Activated T-helper 2 cell treated with anti-CD3 and anti-CD28 coated beads, Interferon-gamma antibody, Interleukin-2, Interleukin-4, amounts not matched to agents 10 μg/mL and 5 μg/mL and 100 μg/mL, durations not matched to agents 14 hours and 24 hours and 36 hours (primary cell): ENCODE data around the gene LAMTOR4. TPM values are rescaled to one million over a fixed set of nuclear protein-coding genes. Genes with fewer than 3 reads are reported as not detected.
"Not testable (repeated sequence)": the region's sequence is repeated elsewhere in the genome, so short reads cannot be mapped to it uniquely, and the experiment has no call there.

Experiments
- DNase-seq: peaks from one replicate; pipeline ENCODE4 v3.0.0; 2021; ENCODE audit warnings: low spot score
- H3K27ac Mint-ChIP-seq: one replicate; pipeline ENCODE4 v1.8.0; 2021; ENCODE audit warnings: mixed read lengths
- H3K27me3 Mint-ChIP-seq: one replicate; pipeline ENCODE4 v1.8.0; 2021; ENCODE audit warnings: low read depth, mixed read lengths
- H3K36me3 Mint-ChIP-seq: one replicate; pipeline ENCODE4 v1.8.0; 2021; ENCODE audit warnings: low read depth, mixed read lengths
- H3K4me1 Mint-ChIP-seq: one replicate; pipeline ENCODE4 v1.8.0; 2021; ENCODE audit warnings: low read depth, mixed read lengths
- H3K4me3 Mint-ChIP-seq: one replicate; pipeline ENCODE4 v1.8.0; 2021; ENCODE audit warnings: low read depth, mild to moderate bottlenecking, moderate library complexity, mixed read lengths
- H3K9me3 Mint-ChIP-seq: one replicate; pipeline ENCODE4 v1.8.0; 2021; ENCODE audit warnings: mixed read lengths
- intact Hi-C: fragments of 100-400 bp; cut with micrococcal nuclease; formaldehyde crosslinking; loops from one replicate; pipeline ENCODE4 v1.15.1; 2023
- total RNA-seq: library from RNA; stranded (reverse); gene quantifications from 2 replicates; pipeline ENCODE4 v1.2.3, GENCODE V29; 2022

LAMTOR4 gene
- total RNA-seq, 1 donor from 2014 or later: 130 TPM

GRCh38 chr7:100189061-100189460 lies 40.3 kb downstream of the LAMTOR4 start:
- peaks cover 11% of the 10 kb centered on the region for H3K36me3 Mint-ChIP-seq
- H3K4me1 Mint-ChIP-seq: peaks cover 21% of the 10 kb centered on the region
- no peak overlapping the region for H3K4me3 Mint-ChIP-seq
- DNase-seq: no peak
- H3K27ac Mint-ChIP-seq: no peak overlapping the region
- no peaks in the 10 kb centered on the region for H3K9me3 Mint-ChIP-seq
- no peaks in the 10 kb centered on the region for H3K27me3 Mint-ChIP-seq
- intact Hi-C loops: no loop called here

- Mint-ChIP-seq H3K27me3 (no peaks in the 10 kb centered on the region), H3K36me3 (peaks cover 14% of the 10 kb centered on the region), H3K9me3 (no peaks in the 10 kb centered on the region), H3K27ac (no peak overlapping the region), H3K4me3 (no peak overlapping the region), H3K4me1 (peaks cover 21% of the 10 kb centered on the region)
- intact Hi-C loops: loop anchor here (2.0 kb wide), 1 partner anchor 27 kb away; no protein-coding TSS in a partner anchor
- no peak for DNase-seq
Measured at GRCh38 chr7:100190048-100190711, 41.5 kb downstream of the LAMTOR4 start.

GRCh38 chr7:100191775-100192174 lies 43.1 kb downstream of the LAMTOR4 start:
- intact Hi-C loops: loop anchor here (2.0 kb wide), 1 partner anchor 25 kb away; no protein-coding TSS in a partner anchor
- no peak for DNase-seq
- Mint-ChIP-seq H3K36me3 (peaks cover 14% of the 10 kb centered on the region), H3K27me3 (no peaks in the 10 kb centered on the region), H3K9me3 (no peaks in the 10 kb centered on the region), H3K27ac (no peak overlapping the region), H3K4me3 (no peak overlapping the region), H3K4me1 (peaks cover 23% of the 10 kb centered on the region)

GRCh38 chr7:100192281-100192862 lies 43.7 kb downstream of the LAMTOR4 start:
- H3K9me3 Mint-ChIP-seq, H3K27ac Mint-ChIP-seq, DNase-seq, H3K4me3 Mint-ChIP-seq, H3K27me3 Mint-ChIP-seq, intact Hi-C loops: not testable (repeated sequence)
- H3K36me3 Mint-ChIP-seq: peaks cover 14% of the 10 kb centered on the region
- H3K4me1 Mint-ChIP-seq: peaks cover 23% of the 10 kb centered on the region

- no peak for DNase-seq
- no peak overlapping the region for H3K4me3 Mint-ChIP-seq
- H3K27me3 Mint-ChIP-seq: no peaks in the 10 kb centered on the region
- H3K27ac Mint-ChIP-seq: no peak overlapping the region
- H3K9me3 Mint-ChIP-seq: no peaks in the 10 kb centered on the region
- peaks cover 14% of the 10 kb centered on the region for H3K36me3 Mint-ChIP-seq
- intact Hi-C loops: no loop called here
- H3K4me1 Mint-ChIP-seq: peaks cover 23% of the 10 kb centered on the region
Measured at GRCh38 chr7:100192969-100193368, 44.3 kb downstream of the LAMTOR4 start.

GRCh38 chr7:100195222-100195621 lies 46.5 kb downstream of the LAMTOR4 start:
- Mint-ChIP-seq H3K27me3 (no peaks in the 10 kb centered on the region), H3K27ac (no peak overlapping the region), H3K36me3 (peaks cover 10% of the 10 kb centered on the region), H3K4me1 (peaks cover 24% of the 10 kb centered on the region), H3K9me3 (no peaks in the 10 kb centered on the region), H3K4me3 (no peak overlapping the region)
- no peak for DNase-seq
- intact Hi-C loops: no loop called here

- not testable (repeated sequence) for H3K27ac Mint-ChIP-seq
Measured at GRCh38 chr7:100195901-100196322, 47.2 kb downstream of the LAMTOR4 start.

GRCh38 chr7:100198266-100198665 lies 49.5 kb downstream of the LAMTOR4 start:
- H3K4me3 Mint-ChIP-seq: no peak overlapping the region

More at GRCh38 chr7:100195901-100196322, 47.2 kb downstream of the LAMTOR4 start:
- DNase-seq, H3K4me3 Mint-ChIP-seq, intact Hi-C loops, H3K36me3 Mint-ChIP-seq, H3K9me3 Mint-ChIP-seq, H3K27me3 Mint-ChIP-seq: not testable (repeated sequence)
- H3K4me1 Mint-ChIP-seq: peaks cover 22% of the 10 kb centered on the region

GRCh38 chr7:100200693-100201092 lies 52.0 kb downstream of the LAMTOR4 start:
- H3K4me1 Mint-ChIP-seq: peaks cover 8% of the 10 kb centered on the region
- no peaks in the 10 kb centered on the region for H3K27me3 Mint-ChIP-seq
- intact Hi-C loops: no loop called here
- no peak overlapping the region for H3K4me3 Mint-ChIP-seq
- peaks cover 8% of the 10 kb centered on the region for H3K36me3 Mint-ChIP-seq
- H3K27ac Mint-ChIP-seq: no peak overlapping the region
- H3K9me3 Mint-ChIP-seq: no peaks in the 10 kb centered on the region
- DNase-seq: no peak

More at GRCh38 chr7:100198266-100198665, 49.5 kb downstream of the LAMTOR4 start:
- Mint-ChIP-seq H3K9me3 (no peaks in the 10 kb centered on the region), H3K36me3 (peaks cover 2% of the 10 kb centered on the region), H3K27ac (no peak overlapping the region), H3K27me3 (no peaks in the 10 kb centered on the region), H3K4me1 (peaks cover 10% of the 10 kb centered on the region)
- DNase-seq: no peak
- intact Hi-C loops: no loop called here

Other genes starting within 250 kb of the LAMTOR4 start
- gene TRIM4, start 229.4 kb upstream of the LAMTOR4 start, total RNA-seq: 21.8 and 23.2 TPM in 2 replicates
- 0.21 TPM in 1 of 2 replicates, not detected in the other for gene GJC3, start 219.3 kb upstream of the LAMTOR4 start, total RNA-seq
- gene AZGP1, start 172.9 kb upstream of the LAMTOR4 start, total RNA-seq: not detected in 2 replicates
- 59.0 and 63.5 TPM in 2 replicates for gene ZKSCAN1, start 133.3 kb upstream of the LAMTOR4 start, total RNA-seq
- 6.1 and 7.7 TPM in 2 replicates for gene ZSCAN21, start 99.1 kb upstream of the LAMTOR4 start, total RNA-seq
- gene ZNF3, start 67.2 kb upstream of the LAMTOR4 start, total RNA-seq: 23.6 and 25.5 TPM in 2 replicates
- 116 and 119 TPM in 2 replicates for gene COPS6, start 59.9 kb upstream of the LAMTOR4 start, total RNA-seq
- 383 and 389 TPM in 2 replicates for gene MCM7, start 47.5 kb upstream of the LAMTOR4 start, total RNA-seq
- 12.2 and 16.4 TPM in 2 replicates for gene AP4M1, start 47.3 kb upstream of the LAMTOR4 start, total RNA-seq
- gene TAF6, start 29.6 kb upstream of the LAMTOR4 start, total RNA-seq: 68.1 and 76.9 TPM in 2 replicates
- 17.0 and 19.1 TPM in 2 replicates for gene CNPY4, start 29.3 kb upstream of the LAMTOR4 start, total RNA-seq
- gene MBLAC1, start 22.0 kb upstream of the LAMTOR4 start, total RNA-seq: 2.8 and 2.9 TPM in 2 replicates
- 31.2 and 33.2 TPM in 2 replicates for gene TRAPPC14, start 9.8 kb downstream of the LAMTOR4 start, total RNA-seq
- gene GAL3ST4, start 19.7 kb downstream of the LAMTOR4 start, total RNA-seq: 2.4 and 2.8 TPM in 2 replicates
- gene GPC2, start 28.5 kb downstream of the LAMTOR4 start, total RNA-seq: 7.0 and 7.8 TPM in 2 replicates
- gene STAG3, start 29.0 kb downstream of the LAMTOR4 start, total RNA-seq: 20.6 and 22.3 TPM in 2 replicates
- gene PVRIG, start 71.0 kb downstream of the LAMTOR4 start, total RNA-seq: 18.7 and 21.7 TPM in 2 replicates
- not detected in 2 replicates for gene SPDYE3, start 158.8 kb downstream of the LAMTOR4 start, total RNA-seq
- gene PILRB, start 209.2 kb downstream of the LAMTOR4 start, total RNA-seq: 86.2 and 87.5 TPM in 2 replicates
- 12.3 TPM in 2 replicates for gene PILRA, start 224.6 kb downstream of the LAMTOR4 start, total RNA-seq